H7 (cell line): ENCODE data around the gene SLFN14. TPM values are rescaled to one million over a fixed set of nuclear protein-coding genes. Genes with fewer than 3 reads are reported as not detected.
"Not testable (repeated sequence)": the region's sequence is repeated elsewhere in the genome, so short reads cannot be mapped to it uniquely, and the experiment has no call there.

Experiments used
- DNase-seq: peaks from one replicate; pipeline ENCODE4 v3.0.0; 2012
- H3K27me3 ChIP-seq: 2 replicates; pipeline ENCODE4 v1.6.0; 2011; ENCODE audit warnings: mild to moderate bottlenecking, low read length; ENCODE audit not compliant: control insufficient read depth, insufficient read depth
- H3K36me3 ChIP-seq: replicated peaks from 2 replicates; pipeline ENCODE4 v1.5.1; 2011; ENCODE audit warnings: low read length; ENCODE audit not compliant: control insufficient read depth, insufficient read depth
- H3K4me3 ChIP-seq: 2 replicates; pipeline ENCODE4 v1.5.1; 2011; ENCODE audit warnings: low read depth, mild to moderate bottlenecking, control low read depth, low read length, moderate library complexity; ENCODE audit not compliant: insufficient read depth
- total RNA-seq: library from RNA; depleted of rRNA; stranded (reverse); fragments of >200 nt; shearing (Covaris generic); gene quantifications from 2 replicates; pipeline ENCODE4 v1.2.3, GENCODE V29; 2014; rRNA removed

SLFN14 gene
- total RNA-seq, 1 experiment from 2014 or later: not detected

GRCh38 chr17:35521150-35521549 lies 39.5 kb downstream of the SLFN14 start:
- H3K36me3 ChIP-seq: no peaks in the 10 kb centered on the region
- DNase-seq: no peak
- no peak overlapping the region for H3K4me3 ChIP-seq
- no peaks in the 10 kb centered on the region for H3K27me3 ChIP-seq

- no peaks in the 10 kb centered on the region for H3K27me3 ChIP-seq
- no peaks in the 10 kb centered on the region for H3K36me3 ChIP-seq
- H3K4me3 ChIP-seq: no peak overlapping the region
- no peak for DNase-seq
Observed at GRCh38 chr17:35519906-35520442, 40.6 kb downstream of the SLFN14 start.

- Histone ChIP-seq H3K4me3 (no peak overlapping the region), H3K36me3 (no peaks in the 10 kb centered on the region), H3K27me3 (no peaks in the 10 kb centered on the region)
- no peak for DNase-seq
Observed at GRCh38 chr17:35519439-35519838, 41.2 kb downstream of the SLFN14 start.

- DNase-seq, H3K4me3 ChIP-seq, H3K36me3 ChIP-seq, H3K27me3 ChIP-seq: not testable (repeated sequence)
Observed at GRCh38 chr17:35518431-35518830, 42.2 kb downstream of the SLFN14 start.

- no peaks in the 10 kb centered on the region for H3K36me3 ChIP-seq
Observed at GRCh38 chr17:35515027-35515426, 45.6 kb downstream of the SLFN14 start.

GRCh38 chr17:35514564-35514963 lies 46.1 kb downstream of the SLFN14 start:
- Histone ChIP-seq H3K4me3 (no peak overlapping the region), H3K27me3 (no peaks in the 10 kb centered on the region), H3K36me3 (no peaks in the 10 kb centered on the region)
- no peak for DNase-seq

More at GRCh38 chr17:35515027-35515426, 45.6 kb downstream of the SLFN14 start:
- no peak for DNase-seq
- H3K4me3 ChIP-seq: no peak overlapping the region
- H3K27me3 ChIP-seq: no peaks in the 10 kb centered on the region

Other genes with a start within 250 kb of the SLFN14 start
- 0.21 and 0.41 TPM in 2 replicates for gene SLFN11, start 187.2 kb downstream of the SLFN14 start, total RNA-seq
- gene SLFN12, start 128.3 kb downstream of the SLFN14 start, total RNA-seq: 11.3 and 12.5 TPM in 2 replicates
- gene SLFN13, start 112.1 kb downstream of the SLFN14 start, total RNA-seq: 19.8 and 21.3 TPM in 2 replicates
- gene SLFN12L, start 23.1 kb downstream of the SLFN14 start, total RNA-seq: not detected in 2 replicates
- 5.5 and 7.7 TPM in 2 replicates for gene PEX12, start 17.8 kb upstream of the SLFN14 start, total RNA-seq
- gene AP2B1, start 26.5 kb upstream of the SLFN14 start, total RNA-seq: 87.1 and 102 TPM in 2 replicates
- 13.8 and 16.9 TPM in 2 replicates for gene RASL10B, start 170.8 kb upstream of the SLFN14 start, total RNA-seq
- 0.10 TPM in 1 of 2 replicates, not detected in the other for gene GAS2L2, start 192.4 kb upstream of the SLFN14 start, total RNA-seq
- not detected in 2 replicates for gene C17orf50, start 200.1 kb upstream of the SLFN14 start, total RNA-seq
- not detected in 2 replicates for gene MMP28, start 234.8 kb upstream of the SLFN14 start, total RNA-seq
- gene TAF15, start 248.7 kb upstream of the SLFN14 start, total RNA-seq: 20.2 and 32.0 TPM in 2 replicates